Esophagus muscularis mucosa (tissue), 4 donors: ENCODE measurements around the gene PAAF1.

ENCODE experiments used
- EP300 ChIP-seq: sonication (generic); formaldehyde crosslinking; IDR thresholded peaks from one replicate; pipeline ENCODE4 v1.6.1; 2017; ENCODE audit warnings: antibody characterized with exemption
- POLR2A ChIP-seq: fragments of 450-650 bp; IDR thresholded peaks from one replicate; pipeline ENCODE4 v1.6.1; 2017; ENCODE audit warnings: antibody characterized with exemption, moderate library complexity, mild to moderate bottlenecking, low read depth
- POLR2AphosphoS5 ChIP-seq, 2 donors: sonication (generic); formaldehyde crosslinking; IDR thresholded peaks; one replicate each; pipeline ENCODE4 v1.6.1; 2017; ENCODE audit warnings: antibody characterized with exemption in 2 of 2
- TF ChIP-seq, protein P1 (sequence below), 3 experiments: fragments of 200-600 bp in 2 of 3; fragments of 450-650 bp in 1 of 3; sonication (generic) in 2 of 3; IDR thresholded peaks; one replicate each; pipeline ENCODE4 v1.5.1; 2017 to 2019; ENCODE audit warnings: antibody characterized with exemption in 3 of 3, mild to moderate bottlenecking in 2 of 3, moderate library complexity in 1 of 3

DNA sequence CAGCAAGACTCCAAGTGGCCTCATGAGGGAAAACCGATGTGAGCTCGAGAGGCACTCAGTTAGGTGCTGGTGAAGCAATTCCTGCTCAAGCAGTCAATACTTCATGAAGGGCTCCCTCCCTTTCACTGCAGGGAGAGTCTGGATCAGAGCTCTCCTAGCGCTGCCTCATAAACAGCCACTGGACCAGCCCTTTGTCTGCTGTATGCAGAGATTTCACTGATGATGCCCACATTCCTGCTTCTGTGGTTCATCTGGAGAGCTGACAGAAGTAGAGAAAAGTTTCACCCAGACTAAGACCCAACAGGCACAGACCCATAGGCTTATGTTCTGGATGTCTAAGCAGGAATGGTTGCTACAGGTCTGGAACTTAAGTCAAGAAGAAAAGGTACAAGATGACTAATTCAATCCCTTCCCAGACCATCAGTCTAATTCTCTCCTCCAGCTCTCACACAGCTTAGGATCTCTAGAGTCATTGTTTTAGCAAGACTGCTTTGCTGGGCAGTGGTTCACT is 101.8 kb downstream of the PAAF1 start:
- TF ChIP-seq POLR2AphosphoS5 (IDR thresholded peaks at IDR 0.05) (no peak), POLR2A (no peak), EP300 (no peak)
- TF ChIP-seq, protein P1, sequence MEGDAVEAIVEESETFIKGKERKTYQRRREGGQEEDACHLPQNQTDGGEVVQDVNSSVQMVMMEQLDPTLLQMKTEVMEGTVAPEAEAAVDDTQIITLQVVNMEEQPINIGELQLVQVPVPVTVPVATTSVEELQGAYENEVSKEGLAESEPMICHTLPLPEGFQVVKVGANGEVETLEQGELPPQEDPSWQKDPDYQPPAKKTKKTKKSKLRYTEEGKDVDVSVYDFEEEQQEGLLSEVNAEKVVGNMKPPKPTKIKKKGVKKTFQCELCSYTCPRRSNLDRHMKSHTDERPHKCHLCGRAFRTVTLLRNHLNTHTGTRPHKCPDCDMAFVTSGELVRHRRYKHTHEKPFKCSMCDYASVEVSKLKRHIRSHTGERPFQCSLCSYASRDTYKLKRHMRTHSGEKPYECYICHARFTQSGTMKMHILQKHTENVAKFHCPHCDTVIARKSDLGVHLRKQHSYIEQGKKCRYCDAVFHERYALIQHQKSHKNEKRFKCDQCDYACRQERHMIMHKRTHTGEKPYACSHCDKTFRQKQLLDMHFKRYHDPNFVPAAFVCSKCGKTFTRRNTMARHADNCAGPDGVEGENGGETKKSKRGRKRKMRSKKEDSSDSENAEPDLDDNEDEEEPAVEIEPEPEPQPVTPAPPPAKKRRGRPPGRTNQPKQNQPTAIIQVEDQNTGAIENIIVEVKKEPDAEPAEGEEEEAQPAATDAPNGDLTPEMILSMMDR (IDR thresholded peaks at IDR 0.05): no peak
